WERI-Rb-1 (cell line): Measurements from ENCODE around the gene FSTL5.

Experiments used
- DNase-seq: peaks from one replicate; pipeline ENCODE4 v3.0.0-alpha.2; 2020
- H3K27ac ChIP-seq: fragments of 250-450 bp; sonication (Bioruptor Pico); 2 replicates; pipeline ENCODE4 v1.5.1; 2020; ENCODE audit warnings: mild to moderate bottlenecking, moderate library complexity
- H3K27me3 ChIP-seq: fragments of 250-450 bp; sonication (Bioruptor Pico); 2 replicates; pipeline ENCODE4 v1.5.1; 2021; ENCODE audit warnings: mild to moderate bottlenecking, low read depth, moderate library complexity; ENCODE audit not compliant: insufficient read depth, severe bottlenecking
- H3K36me3 ChIP-seq: fragments of 250-450 bp; sonication (Bioruptor Pico); 2 replicates; pipeline ENCODE4 v1.5.1; 2020; ENCODE audit warnings: mild to moderate bottlenecking, moderate library complexity
- H3K4me3 ChIP-seq: 2 replicates; pipeline ENCODE4 v1.5.1; 2011; ENCODE audit warnings: low read depth, mild to moderate bottlenecking, control low read depth, low read length
- H3K9me3 ChIP-seq: fragments of 250-450 bp; sonication (Bioruptor Pico); 2 replicates; pipeline ENCODE4 v1.5.1; 2021; ENCODE audit warnings: mild to moderate bottlenecking, moderate library complexity; ENCODE audit not compliant: severe bottlenecking
- CTCF ChIP-seq: IDR thresholded peaks from 2 replicates; pipeline ENCODE4 v1.5.1; 2011; ENCODE audit warnings: low read depth, mild to moderate bottlenecking, control low read depth, inconsistent platforms, low read length

FSTL5 gene

GRCh38 chr4:161546902-161547301 is 616.9 kb downstream of the FSTL5 start:
- H3K36me3 ChIP-seq, result no peaks in the 10 kb centered on the region
- peaks cover 6% of the 10 kb centered on the region for H3K9me3 ChIP-seq
- H3K27me3 ChIP-seq, result no peaks in the 10 kb centered on the region
- H3K27ac ChIP-seq, result no peak overlapping the region
- TF ChIP-seq CTCF, result no peak
- no peak overlapping the region for H3K4me3 ChIP-seq
- no peak for DNase-seq

DNA sequence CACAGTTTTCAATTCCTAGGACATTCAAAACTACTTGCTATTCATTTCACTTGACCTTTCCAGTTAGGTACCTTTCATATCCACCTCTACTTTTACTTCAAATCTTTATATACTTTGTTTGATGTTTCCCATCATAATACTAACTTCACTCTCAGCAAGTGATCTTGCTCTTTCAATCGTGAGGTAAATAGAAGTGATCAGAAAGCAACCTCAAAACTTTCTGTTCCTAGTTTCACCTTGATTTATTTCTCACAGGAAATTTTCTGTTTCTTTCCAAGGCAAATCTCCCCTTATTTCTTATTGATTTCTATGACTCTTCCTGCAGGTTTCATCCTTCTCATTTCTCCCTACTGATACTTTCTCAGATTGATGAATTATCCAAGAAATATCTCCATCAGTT is 623.5 kb downstream of the FSTL5 start:
- no peak for DNase-seq
- Histone ChIP-seq H3K4me3 (no peak overlapping the region), H3K36me3 (no peaks in the 10 kb centered on the region), H3K27me3 (no peaks in the 10 kb centered on the region), H3K9me3 (no peaks in the 10 kb centered on the region), H3K27ac (no peak overlapping the region)
- TF ChIP-seq CTCF, result no peak

DNA sequence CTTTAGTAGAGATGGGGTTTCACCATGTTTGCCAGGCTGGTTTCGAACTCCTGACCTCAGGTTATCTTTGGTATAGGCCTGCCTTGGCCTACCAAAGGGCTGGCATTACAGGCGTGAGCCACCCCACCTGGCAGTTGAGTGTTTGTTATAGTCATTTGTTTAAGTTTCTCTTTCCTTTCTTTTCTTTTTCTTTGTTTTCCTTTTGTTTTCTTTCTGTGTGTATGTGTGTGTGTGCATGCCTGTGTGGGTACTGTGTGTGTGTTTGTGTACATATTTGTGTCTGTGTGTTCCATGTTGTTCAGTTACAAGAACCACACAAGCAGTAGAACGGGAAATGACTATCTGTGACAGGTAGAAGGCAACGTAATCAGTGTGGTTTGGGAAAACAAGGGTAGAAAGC is 624.9 kb downstream of the FSTL5 start:
- no peaks in the 10 kb centered on the region for H3K9me3 ChIP-seq
- H3K27ac ChIP-seq, result no peak overlapping the region
- H3K27me3 ChIP-seq, result no peaks in the 10 kb centered on the region
- TF ChIP-seq CTCF, result no peak
- no peaks in the 10 kb centered on the region for H3K36me3 ChIP-seq
- H3K4me3 ChIP-seq, result no peak overlapping the region
- DNase-seq, result no peak

GRCh38 chr4:161530710-161531109 is 633.1 kb downstream of the FSTL5 start:
- H3K36me3 ChIP-seq, result no peaks in the 10 kb centered on the region
- H3K9me3 ChIP-seq, result no peaks in the 10 kb centered on the region
- no peak for DNase-seq
- no peak for TF ChIP-seq CTCF
- H3K27ac ChIP-seq, result no peak overlapping the region
- no peaks in the 10 kb centered on the region for H3K27me3 ChIP-seq
- no peak overlapping the region for H3K4me3 ChIP-seq

GRCh38 chr4:161525121-161525520 is 638.7 kb downstream of the FSTL5 start:
- no peak for TF ChIP-seq CTCF
- Histone ChIP-seq H3K36me3 (no peaks in the 10 kb centered on the region), H3K4me3 (no peak overlapping the region), H3K27me3 (no peaks in the 10 kb centered on the region), H3K9me3 (no peaks in the 10 kb centered on the region), H3K27ac (no peak overlapping the region)
- no peak for DNase-seq

DNA sequence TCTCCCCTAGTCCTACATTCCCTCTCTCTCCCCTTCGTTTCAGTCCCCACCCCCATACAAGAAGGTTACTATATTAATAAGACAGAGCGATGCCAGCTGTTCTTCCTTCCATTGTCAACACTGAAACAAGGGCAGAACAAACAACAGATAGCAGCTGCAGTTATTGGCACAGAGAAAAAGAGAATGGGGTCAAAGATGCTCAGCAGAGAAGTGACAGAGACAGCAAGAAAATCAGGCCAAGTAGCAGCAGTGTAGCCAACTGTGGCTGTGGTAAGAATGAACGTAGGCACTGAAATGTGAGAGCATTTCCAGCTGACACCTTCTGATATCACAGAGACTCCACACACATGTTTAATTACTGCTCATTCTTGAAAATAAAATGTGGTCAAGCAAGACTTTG is 641.8 kb downstream of the FSTL5 start:
- H3K27me3 ChIP-seq, result no peaks in the 10 kb centered on the region
- H3K4me3 ChIP-seq, result no peak overlapping the region
- no peak for DNase-seq
- H3K36me3 ChIP-seq, result no peaks in the 10 kb centered on the region
- TF ChIP-seq CTCF, result no peak
- H3K27ac ChIP-seq, result no peak overlapping the region
- no peaks in the 10 kb centered on the region for H3K9me3 ChIP-seq
